ENCODE measurements around the gene CYTH3. TPM values are rescaled to one million over a fixed set of nuclear protein-coding genes. Genes with fewer than 3 reads are reported as not detected.

CYTH3 gene
- total and polyA plus RNA-seq, 2 experiments from 2014 or later, result 11.9 to 15.7 TPM

GRCh38 chr7:6291531-6291930 is 19.1 kb upstream of the CYTH3 start:
- no peaks in the 10 kb centered on the region for H3K9me2 ChIP-seq (replicated peaks; ENCODE audit: insufficient read depth)
- H2AFZ ChIP-seq, result no peak overlapping the region
- no peaks in the 10 kb centered on the region for H4K20me1 ChIP-seq (ENCODE audit: insufficient read depth, poor library complexity, severe bottlenecking)
- no peaks in the 10 kb centered on the region for H3K27me3 ChIP-seq
- H3K4me3 ChIP-seq, result no peak overlapping the region
- H3K27ac ChIP-seq, result no peak overlapping the region
- no peaks in the 10 kb centered on the region for H3K79me2 ChIP-seq
- H3K4me1 ChIP-seq (ENCODE audit: insufficient read depth), result no peaks in the 10 kb centered on the region
- H3K9me3 ChIP-seq (ENCODE audit: low read depth), result no peaks in the 10 kb centered on the region
- no peak overlapping the region for H3K4me2 ChIP-seq
- TF ChIP-seq CTCF (IDR thresholded peaks at IDR 0.05; ENCODE audit: poor library complexity) (no peak), EZH2 (IDR thresholded peaks at IDR 0.05; ENCODE audit: borderline replicate concordance) (no peak), EZH2phosphoT487 (IDR thresholded peaks at IDR 0.05; ENCODE audit: low read depth, severe bottlenecking, unreplicated experiment) (no peak)
- DNase-seq (ENCODE audit: low spot score), result no peak
- no peaks in the 10 kb centered on the region for H3K36me3 ChIP-seq (replicated peaks; ENCODE audit: insufficient read depth, low read depth)
- WGBS (ENCODE audit: low lambda C conversion rate, missing lambda C conversion rate), result 94% methylated on average over 5 of the region's 5 CpGs

GRCh38 chr7:6290319-6290741 is 17.9 kb upstream of the CYTH3 start:
- Histone ChIP-seq H3K4me2 (no peak overlapping the region), H3K4me3 (no peak overlapping the region), H3K36me3 (replicated peaks; ENCODE audit: insufficient read depth, low read depth) (no peaks in the 10 kb centered on the region), H4K20me1 (ENCODE audit: insufficient read depth, poor library complexity, severe bottlenecking) (no peaks in the 10 kb centered on the region), H3K27me3 (no peaks in the 10 kb centered on the region), H3K9me2 (replicated peaks; ENCODE audit: insufficient read depth) (no peaks in the 10 kb centered on the region), H3K9me3 (ENCODE audit: low read depth) (no peaks in the 10 kb centered on the region), H3K79me2 (no peaks in the 10 kb centered on the region), H3K4me1 (ENCODE audit: insufficient read depth) (no peaks in the 10 kb centered on the region), H2AFZ (no peak overlapping the region), H3K27ac (no peak overlapping the region)
- TF ChIP-seq CTCF (IDR thresholded peaks at IDR 0.05; ENCODE audit: poor library complexity) (no peak), EZH2 (IDR thresholded peaks at IDR 0.05; ENCODE audit: borderline replicate concordance) (no peak), EZH2phosphoT487 (IDR thresholded peaks at IDR 0.05; ENCODE audit: low read depth, severe bottlenecking, unreplicated experiment) (no peak)
- DNase-seq (ENCODE audit: low spot score), result no peak
- WGBS (ENCODE audit: low lambda C conversion rate, missing lambda C conversion rate), result 83% methylated on average over 9 of the region's 9 CpGs

DNA sequence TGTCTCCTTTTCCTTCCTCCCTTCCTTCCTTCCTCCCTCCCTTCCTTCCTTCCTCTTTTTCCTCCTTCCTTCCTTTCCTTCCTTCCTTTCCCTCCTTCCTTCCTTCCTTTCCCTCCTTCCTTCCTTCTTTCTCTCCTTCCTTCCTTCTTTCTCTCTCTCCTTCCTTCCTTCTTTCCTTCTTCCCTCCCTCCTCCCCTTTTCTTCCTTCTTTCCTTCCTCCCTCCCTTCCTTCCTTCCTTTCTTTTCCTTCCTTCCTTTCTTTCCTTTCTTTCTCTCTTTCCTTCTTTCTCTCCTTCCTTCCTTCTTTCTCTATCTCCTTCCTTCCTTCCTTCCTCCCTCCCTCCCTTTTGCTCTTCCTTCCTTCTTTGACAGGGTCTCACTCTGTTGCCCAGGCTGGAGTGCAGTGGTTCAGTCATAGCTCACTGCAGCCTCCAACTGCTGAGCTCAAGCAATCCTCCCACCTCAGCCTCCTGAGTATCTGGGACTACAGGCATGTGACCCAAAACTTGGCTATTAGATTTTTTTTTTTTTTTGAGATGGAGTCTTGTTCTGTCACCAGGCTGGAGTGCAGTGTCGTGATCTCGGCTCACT is 15.9 kb upstream of the CYTH3 start:
- H3K9me3 ChIP-seq (ENCODE audit: low read depth), result no peaks in the 10 kb centered on the region
- no peaks in the 10 kb centered on the region for H4K20me1 ChIP-seq (ENCODE audit: insufficient read depth, poor library complexity, severe bottlenecking)
- WGBS (ENCODE audit: low lambda C conversion rate, missing lambda C conversion rate), result 100% methylated on average over 2 of the region's 2 CpGs

More for the DNA sequence above, 15.9 kb upstream of the CYTH3 start:
- H3K36me3 ChIP-seq (replicated peaks; ENCODE audit: insufficient read depth, low read depth), result no peaks in the 10 kb centered on the region
- no peaks in the 10 kb centered on the region for H3K4me1 ChIP-seq (ENCODE audit: insufficient read depth)
- H2AFZ ChIP-seq, result no peak overlapping the region
- no peak for DNase-seq (ENCODE audit: low spot score)
- H3K4me2 ChIP-seq, result no peak overlapping the region
- no peaks in the 10 kb centered on the region for H3K79me2 ChIP-seq
- H3K27me3 ChIP-seq, result no peaks in the 10 kb centered on the region
- TF ChIP-seq EZH2 (IDR thresholded peaks at IDR 0.05; ENCODE audit: borderline replicate concordance) (no peak), CTCF (IDR thresholded peaks at IDR 0.05; ENCODE audit: poor library complexity) (no peak), EZH2phosphoT487 (IDR thresholded peaks at IDR 0.05; ENCODE audit: low read depth, severe bottlenecking, unreplicated experiment) (no peak)
- H3K27ac ChIP-seq, result no peak overlapping the region
- no peak overlapping the region for H3K4me3 ChIP-seq
- H3K9me2 ChIP-seq (replicated peaks; ENCODE audit: insufficient read depth), result no peaks in the 10 kb centered on the region

All from hepatocyte (in vitro differentiated cells).